ENCODE data around the gene PI4K2A. TPM values are rescaled to one million over a fixed set of nuclear protein-coding genes. Genes with fewer than 3 reads are reported as not detected.

PI4K2A gene
- total RNA-seq, 3 donors from 2014 or later = 11.2 to 13.7 (median 11.7) TPM

DNA sequence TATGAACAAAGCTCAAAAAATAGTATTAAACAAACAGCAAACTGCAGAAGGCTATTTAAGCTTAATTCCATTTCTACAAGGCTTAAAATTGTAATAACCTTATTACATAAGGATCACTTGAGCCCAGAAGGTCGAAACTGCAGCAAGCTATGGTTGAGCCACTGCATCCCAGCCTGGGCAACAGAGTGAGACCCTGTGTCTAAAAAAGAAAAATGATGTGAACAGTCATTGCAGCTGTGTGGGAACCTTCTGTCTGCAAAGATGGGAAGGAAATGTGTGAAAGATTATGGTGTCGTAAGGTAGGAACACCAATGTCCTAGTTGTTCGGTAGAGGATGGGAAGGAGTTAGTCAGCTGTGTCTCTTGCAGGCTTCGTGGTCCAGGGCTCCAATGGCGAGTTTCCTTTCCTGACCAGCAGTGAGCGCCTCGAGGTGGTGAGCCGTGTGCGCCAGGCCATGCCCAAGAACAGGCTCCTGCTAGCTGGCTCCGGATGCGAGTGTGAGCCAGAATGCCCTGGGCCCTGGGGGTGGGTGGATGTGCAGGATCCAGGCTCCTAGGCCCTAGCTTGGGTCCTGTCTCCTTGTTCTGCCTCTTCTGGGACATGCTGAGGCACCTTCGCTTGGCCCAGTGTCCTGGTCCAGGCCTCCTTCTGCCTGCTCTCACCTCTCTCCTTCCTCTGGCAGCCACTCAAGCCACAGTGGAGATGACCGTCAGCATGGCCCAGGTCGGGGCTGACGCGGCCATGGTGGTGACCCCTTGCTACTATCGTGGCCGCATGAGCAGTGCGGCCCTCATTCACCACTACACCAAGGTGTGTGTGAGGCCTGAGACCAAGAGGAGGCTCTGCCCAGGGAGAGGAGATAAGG lies 41.8 kb upstream of the PI4K2A start:
- DNase-seq = no peak
- intact Hi-C loops (cut with DNase I, micrococcal nuclease) = no loop called here
- ATAC-seq = no peak

DNA sequence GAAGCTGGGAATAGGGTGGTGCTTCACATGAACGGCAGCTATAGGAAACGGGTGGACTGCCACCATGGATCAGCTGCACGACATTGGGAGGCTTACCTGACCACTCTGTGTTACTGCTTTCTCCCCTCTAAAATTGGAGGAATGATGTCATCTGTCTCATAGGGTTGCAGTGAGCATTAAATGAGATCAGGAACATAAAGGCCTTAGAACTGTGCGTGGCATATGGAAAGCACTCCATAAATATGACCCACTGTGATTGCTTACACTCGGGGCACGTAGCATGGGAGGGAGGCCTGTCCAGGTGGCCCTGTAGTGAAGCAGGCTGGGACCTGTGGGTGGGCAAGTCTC lies 41.2 kb upstream of the PI4K2A start:
- no peak overlapping the region for H3K4me3 ChIP-seq
- ATAC-seq (no peak), DNase-seq (no peak)
- intact Hi-C loops (cut with DNase I, micrococcal nuclease) = no loop called here
- H3K9me3 ChIP-seq = no peaks in the 10 kb centered on the region
- H3K36me3 ChIP-seq (ENCODE audit: low read depth) = no peaks in the 10 kb centered on the region
- TF ChIP-seq, protein P1, sequence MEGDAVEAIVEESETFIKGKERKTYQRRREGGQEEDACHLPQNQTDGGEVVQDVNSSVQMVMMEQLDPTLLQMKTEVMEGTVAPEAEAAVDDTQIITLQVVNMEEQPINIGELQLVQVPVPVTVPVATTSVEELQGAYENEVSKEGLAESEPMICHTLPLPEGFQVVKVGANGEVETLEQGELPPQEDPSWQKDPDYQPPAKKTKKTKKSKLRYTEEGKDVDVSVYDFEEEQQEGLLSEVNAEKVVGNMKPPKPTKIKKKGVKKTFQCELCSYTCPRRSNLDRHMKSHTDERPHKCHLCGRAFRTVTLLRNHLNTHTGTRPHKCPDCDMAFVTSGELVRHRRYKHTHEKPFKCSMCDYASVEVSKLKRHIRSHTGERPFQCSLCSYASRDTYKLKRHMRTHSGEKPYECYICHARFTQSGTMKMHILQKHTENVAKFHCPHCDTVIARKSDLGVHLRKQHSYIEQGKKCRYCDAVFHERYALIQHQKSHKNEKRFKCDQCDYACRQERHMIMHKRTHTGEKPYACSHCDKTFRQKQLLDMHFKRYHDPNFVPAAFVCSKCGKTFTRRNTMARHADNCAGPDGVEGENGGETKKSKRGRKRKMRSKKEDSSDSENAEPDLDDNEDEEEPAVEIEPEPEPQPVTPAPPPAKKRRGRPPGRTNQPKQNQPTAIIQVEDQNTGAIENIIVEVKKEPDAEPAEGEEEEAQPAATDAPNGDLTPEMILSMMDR (IDR thresholded peaks at IDR 0.05) = no peak
- no peaks in the 10 kb centered on the region for H3K4me1 ChIP-seq (ENCODE audit: low read depth)

More for the DNA sequence above, 41.8 kb upstream of the PI4K2A start:
- TF ChIP-seq, protein P1 (IDR thresholded peaks at IDR 0.05) = no peak
- H3K4me1 ChIP-seq (ENCODE audit: low read depth) = no peaks in the 10 kb centered on the region
- H3K4me3 ChIP-seq = no peak overlapping the region
- no peaks in the 10 kb centered on the region for H3K36me3 ChIP-seq (ENCODE audit: low read depth)
- no peaks in the 10 kb centered on the region for H3K9me3 ChIP-seq

DNA sequence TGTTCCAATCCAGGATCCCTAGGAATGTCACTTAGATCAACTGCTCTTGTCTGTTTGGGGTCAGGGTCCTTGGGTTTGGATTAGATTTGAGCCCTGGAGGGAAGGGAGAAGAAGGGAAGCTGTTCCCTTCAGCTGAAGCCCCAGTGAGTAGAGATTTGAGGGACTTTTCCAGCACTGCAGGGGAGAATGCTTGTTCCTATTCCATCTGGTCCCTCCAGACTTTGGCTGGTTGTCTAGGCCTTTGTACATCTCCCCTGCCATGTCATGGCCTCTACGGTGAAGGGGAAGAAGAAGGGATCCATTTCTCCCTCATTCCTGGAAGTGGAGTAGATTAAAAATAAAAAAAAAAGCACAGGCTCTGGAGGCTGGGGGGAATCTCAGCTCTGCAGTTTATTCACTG lies 39.9 kb upstream of the PI4K2A start:
- Histone ChIP-seq H3K36me3 (ENCODE audit: low read depth) (no peaks in the 10 kb centered on the region), H3K9me3 (no peaks in the 10 kb centered on the region), H3K4me1 (ENCODE audit: low read depth) (no peaks in the 10 kb centered on the region), H3K4me3 (no peak overlapping the region)
- ATAC-seq = no peak
- TF ChIP-seq, protein P1 (IDR thresholded peaks at IDR 0.05) = no peak
- DNase-seq = no peak
- intact Hi-C loops (cut with DNase I, micrococcal nuclease) = no loop called here

DNA sequence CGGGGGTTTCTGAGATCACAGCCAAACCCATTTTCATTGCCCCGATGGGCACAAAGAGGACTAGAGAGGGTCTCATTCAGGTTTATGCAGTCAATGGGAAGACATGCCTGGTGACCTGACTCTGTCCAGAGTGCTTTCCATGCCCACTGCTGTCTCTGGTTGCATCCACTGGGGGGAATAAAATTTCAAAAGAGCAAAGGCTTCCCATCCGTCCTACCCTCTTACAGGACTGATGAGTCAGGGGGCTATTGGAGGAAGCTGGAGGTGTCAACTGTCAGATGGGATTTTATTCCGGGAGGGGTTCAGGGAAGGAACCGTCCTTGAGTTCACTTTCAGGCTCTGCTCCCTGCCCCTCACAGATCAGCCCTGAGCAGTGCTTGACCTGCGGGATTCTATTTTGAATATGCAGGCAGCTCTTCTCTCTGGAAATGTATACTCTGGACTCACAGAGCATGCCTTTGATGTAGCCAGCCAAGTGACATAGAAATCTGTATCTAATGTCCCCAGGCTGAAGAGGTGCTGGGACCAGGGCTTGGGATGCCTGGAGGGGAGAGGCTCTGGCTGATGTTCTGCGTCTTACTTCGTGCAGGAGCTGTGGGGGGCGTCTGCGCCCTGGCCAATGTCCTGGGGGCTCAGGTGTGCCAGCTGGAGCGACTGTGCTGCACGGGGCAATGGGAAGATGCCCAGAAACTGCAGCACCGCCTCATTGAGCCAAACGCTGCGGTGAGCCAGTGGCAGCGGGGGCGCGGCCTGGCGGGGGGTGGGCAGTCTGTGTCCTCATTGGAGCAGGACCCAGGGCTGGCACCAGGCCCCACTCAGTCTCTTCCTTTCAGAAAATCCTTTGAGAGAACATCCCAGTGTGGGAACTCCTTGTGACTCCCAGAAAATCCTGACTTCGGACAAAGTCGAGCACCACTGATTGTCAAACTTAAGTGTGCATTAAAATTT lies 38.9 kb upstream of the PI4K2A start:
- Histone ChIP-seq H3K4me3 (no peak overlapping the region), H3K9me3 (no peaks in the 10 kb centered on the region), H3K4me1 (ENCODE audit: low read depth) (no peaks in the 10 kb centered on the region), H3K36me3 (ENCODE audit: low read depth) (no peaks in the 10 kb centered on the region)
- TF ChIP-seq, protein P1 (IDR thresholded peaks at IDR 0.05) = no peak
- DNase-seq (no peak), ATAC-seq (no peak)
- intact Hi-C loops (cut with DNase I, micrococcal nuclease) = no loop called here

DNA sequence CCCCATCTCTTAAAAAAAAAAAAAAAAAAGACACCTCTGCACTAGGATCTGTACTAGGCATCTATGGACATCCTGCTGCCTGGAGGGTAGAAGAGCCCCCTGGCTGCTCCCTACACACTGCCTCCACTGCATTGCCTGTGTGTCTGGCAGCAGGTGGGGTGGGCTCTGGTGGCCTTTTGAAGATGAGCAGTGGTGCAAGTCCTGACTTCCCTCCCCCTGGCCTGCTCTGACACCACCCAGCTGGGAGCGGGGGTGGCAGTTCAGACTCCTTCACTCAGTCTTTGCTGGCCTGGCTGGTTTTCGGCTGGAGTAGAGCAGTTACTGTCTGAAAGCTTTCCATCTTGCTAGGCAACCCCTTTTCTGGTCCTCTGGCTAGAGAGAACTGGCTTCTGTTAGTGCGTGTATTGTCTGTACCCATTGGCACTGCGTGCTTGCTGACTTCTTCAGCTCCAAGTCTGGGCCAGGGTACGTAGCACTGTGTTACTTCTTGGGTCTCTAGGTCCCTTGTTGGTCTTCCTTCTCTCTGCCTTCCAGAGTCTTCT lies 33.3 kb upstream of the PI4K2A start:
- H3K36me3 ChIP-seq (ENCODE audit: low read depth) = no peaks in the 10 kb centered on the region
- TF ChIP-seq, protein P1 (IDR thresholded peaks at IDR 0.05) = no peak
- intact Hi-C loops (cut with DNase I, micrococcal nuclease) = no loop called here
- H3K4me3 ChIP-seq = no peak overlapping the region
- ATAC-seq (no peak), DNase-seq (no peak)
- no peaks in the 10 kb centered on the region for H3K4me1 ChIP-seq (ENCODE audit: low read depth)
- H3K9me3 ChIP-seq = no peaks in the 10 kb centered on the region

Data from mucosa of descending colon (tissue), 3 donors.